ENCODE results near the gene STAG1. TPM values are rescaled to one million over a fixed set of nuclear protein-coding genes. Genes with fewer than 3 reads are reported as not detected.

Gene STAG1
- total and polyA plus RNA-seq, 12 donors, result 7.5 to 39.8 (median 24.6) TPM

- Histone ChIP-seq H3K4me3 (no peak overlapping the region), H3K27me3 (no peaks in the 10 kb centered on the region), H3K4me1 (replicated peaks in 1 of 2) (peaks cover 0 to 19% of the 10 kb centered on the region in 2 donors), H3K9me3 (replicated peaks in 1 of 3) (no peaks in the 10 kb centered on the region), H3K36me3 (replicated peaks in 1 of 2) (no peaks in the 10 kb centered on the region), H3K27ac (peak overlapping the region in 1 of 5 donors; percentile 40)
- DNase-seq, result no peak
- intact Hi-C loops (cut with DNase I), result no loop called here
- TF ChIP-seq, protein P1, sequence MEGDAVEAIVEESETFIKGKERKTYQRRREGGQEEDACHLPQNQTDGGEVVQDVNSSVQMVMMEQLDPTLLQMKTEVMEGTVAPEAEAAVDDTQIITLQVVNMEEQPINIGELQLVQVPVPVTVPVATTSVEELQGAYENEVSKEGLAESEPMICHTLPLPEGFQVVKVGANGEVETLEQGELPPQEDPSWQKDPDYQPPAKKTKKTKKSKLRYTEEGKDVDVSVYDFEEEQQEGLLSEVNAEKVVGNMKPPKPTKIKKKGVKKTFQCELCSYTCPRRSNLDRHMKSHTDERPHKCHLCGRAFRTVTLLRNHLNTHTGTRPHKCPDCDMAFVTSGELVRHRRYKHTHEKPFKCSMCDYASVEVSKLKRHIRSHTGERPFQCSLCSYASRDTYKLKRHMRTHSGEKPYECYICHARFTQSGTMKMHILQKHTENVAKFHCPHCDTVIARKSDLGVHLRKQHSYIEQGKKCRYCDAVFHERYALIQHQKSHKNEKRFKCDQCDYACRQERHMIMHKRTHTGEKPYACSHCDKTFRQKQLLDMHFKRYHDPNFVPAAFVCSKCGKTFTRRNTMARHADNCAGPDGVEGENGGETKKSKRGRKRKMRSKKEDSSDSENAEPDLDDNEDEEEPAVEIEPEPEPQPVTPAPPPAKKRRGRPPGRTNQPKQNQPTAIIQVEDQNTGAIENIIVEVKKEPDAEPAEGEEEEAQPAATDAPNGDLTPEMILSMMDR (IDR thresholded peaks at IDR 0.05), result no peak
- no peak for TF ChIP-seq POLR2A (IDR thresholded peaks at IDR 0.05)
- 35 to 45% (median 39%) methylated on average over 1 of the region's 1 CpG for WGBS, 4 donors
Observed at GRCh38 chr3:136505676-136506075, 246.5 kb downstream of the STAG1 start.

- Histone ChIP-seq H3K27ac (no peak overlapping the region), H3K4me1 (replicated peaks in 1 of 2) (peaks cover 0 to 19% of the 10 kb centered on the region in 2 donors), H3K4me3 (no peak overlapping the region), H3K27me3 (no peaks in the 10 kb centered on the region), H3K36me3 (replicated peaks in 1 of 2) (no peaks in the 10 kb centered on the region), H3K9me3 (replicated peaks in 1 of 3) (no peaks in the 10 kb centered on the region)
- intact Hi-C loops (cut with DNase I), result no loop called here
- TF ChIP-seq POLR2A (IDR thresholded peaks at IDR 0.05), result no peak
- TF ChIP-seq, protein P1 (IDR thresholded peaks at IDR 0.05), result no peak
- no peak for DNase-seq
- WGBS, 4 donors, result 87 to 93% (median 91%) methylated on average over 2 of the region's 2 CpGs
Observed at GRCh38 chr3:136503056-136503455, 249.1 kb downstream of the STAG1 start.

DNA sequence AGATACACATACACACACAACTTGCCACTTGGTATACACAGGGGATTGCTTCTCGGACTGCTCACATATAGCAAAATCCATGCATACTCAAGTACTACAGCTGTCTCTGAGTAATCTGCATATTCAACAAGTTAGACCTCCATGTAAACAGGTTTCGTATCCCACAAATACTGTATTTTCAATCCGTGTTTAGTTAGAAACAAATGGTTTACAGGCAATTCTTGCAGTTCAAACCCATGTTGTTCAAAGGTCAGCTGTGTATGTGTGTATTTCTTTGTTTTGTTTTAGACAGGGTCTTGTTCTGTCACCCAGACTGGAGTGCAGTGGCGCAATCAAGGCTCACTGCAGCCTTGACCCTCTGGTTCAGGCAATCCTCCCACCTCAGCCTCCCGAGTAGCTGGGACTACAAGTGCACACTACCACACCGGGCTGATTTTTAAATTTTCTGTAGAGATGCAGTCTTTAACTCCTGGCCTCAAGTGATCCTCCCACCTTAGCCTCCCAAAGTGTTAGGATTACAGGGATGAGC lies 253.2 kb downstream of the STAG1 start:
- no peak overlapping the region for H3K27ac ChIP-seq
- H3K4me1 ChIP-seq (replicated peaks in 1 of 2), result no peaks in the 10 kb centered on the region
- DNase-seq, result no peak
- intact Hi-C loops (cut with DNase I), result no loop called here
- H3K4me3 ChIP-seq, result no peak overlapping the region
- WGBS, 4 donors, result 90 to 98% (median 96%) methylated on average over 5 to 6 of the region's 6 CpGs
- no peak for TF ChIP-seq POLR2A (IDR thresholded peaks at IDR 0.05)
- TF ChIP-seq, protein P1 (IDR thresholded peaks at IDR 0.05), result no peak
- no peaks in the 10 kb centered on the region for H3K27me3 ChIP-seq
- H3K9me3 ChIP-seq (replicated peaks in 1 of 3), result no peaks in the 10 kb centered on the region
- H3K36me3 ChIP-seq (replicated peaks in 1 of 2), result no peaks in the 10 kb centered on the region

GRCh38 chr3:136495213-136495612 lies 257.0 kb downstream of the STAG1 start:
- Histone ChIP-seq H3K36me3 (replicated peaks in 1 of 2) (no peaks in the 10 kb centered on the region), H3K4me1 (replicated peaks in 1 of 2) (no peaks in the 10 kb centered on the region), H3K9me3 (replicated peaks in 1 of 3) (no peaks in the 10 kb centered on the region), H3K4me3 (no peak overlapping the region), H3K27me3 (no peaks in the 10 kb centered on the region), H3K27ac (no peak overlapping the region)
- 95 to 99% (median 97%) methylated on average over 4 of the region's 4 CpGs for WGBS, 4 donors
- no peak for DNase-seq
- intact Hi-C loops (cut with DNase I), result no loop called here
- TF ChIP-seq, protein P1 (IDR thresholded peaks at IDR 0.05), result no peak
- no peak for TF ChIP-seq POLR2A (IDR thresholded peaks at IDR 0.05)
